Psoas muscle (tissue), 8 donors: Measurements from ENCODE around the gene SCN5A. TPM values are rescaled to one million over a fixed set of nuclear protein-coding genes. Genes with fewer than 3 reads are reported as not detected.

Experiments
- ATAC-seq, 4 donors: fragments of 200-7000 bp; cut with Tn5 transposase; one replicate each; pipeline ENCODE4 v1.9.1; 2020; ENCODE audit warnings: moderate library complexity in 3 of 4, mild to moderate bottlenecking in 2 of 4
- DNase-seq, 2 donors: peaks; one replicate each; pipeline ENCODE4 v3.0.0-alpha.2; 2020
- H3K27ac ChIP-seq: fragments of 200-600 bp; one replicate; pipeline ENCODE4 v1.8.0; 2022
- H3K27me3 ChIP-seq, 3 donors: fragments of 200-600 bp in 1 of 3; one replicate each; pipeline versions ENCODE4 v1.6.1 to v1.8.0; 2013 to 2022; ENCODE audit warnings: low read length in 2 of 3, mild to moderate bottlenecking in 2 of 3, moderate library complexity in 1 of 3; ENCODE audit not compliant: insufficient read depth in 3 of 3
- H3K36me3 ChIP-seq, 2 donors: fragments of 200-600 bp in 1 of 2; one replicate each; pipeline versions ENCODE4 v1.6.1 to v1.8.0; 2013 to 2022; ENCODE audit warnings: low read depth in 1 of 2, mild to moderate bottlenecking in 1 of 2, moderate library complexity in 1 of 2; ENCODE audit not compliant: insufficient read depth in 1 of 2
- H3K4me1 ChIP-seq: fragments of 200-600 bp; one replicate; pipeline ENCODE4 v1.8.0; 2022
- H3K4me3 ChIP-seq: fragments of 200-600 bp; one replicate; pipeline ENCODE4 v1.8.0; 2022; ENCODE audit warnings: mild to moderate bottlenecking
- H3K9me3 ChIP-seq: fragments of 200-600 bp; one replicate; pipeline ENCODE4 v1.8.0; 2022
- CTCF ChIP-seq: fragments of 200-600 bp; IDR thresholded peaks from one replicate; pipeline ENCODE4 v1.8.0; 2022; ENCODE audit warnings: antibody characterized with exemption
- WGBS, 3 donors: extraction: QIAGEN DNeasy Blood & Tissue Kit; methylation state at CpG; one replicate each; pipeline versions ENCODE4 v1.1.6 to v1.1.7; 2013; 5-methylcytosine and 5-hydroxymethylcytosine counted together
- intact Hi-C, 2 donors: fragments of 100-400 bp; cut with DNase I; formaldehyde crosslinking; loops; one replicate each; pipeline versions ENCODE4 v1.11.0 to v1.14.2; 2022
- polyA plus RNA-seq, 3 donors: library from polyadenylated mRNA; stranded (reverse); fragments of 200-250 nt; gene quantifications; one replicate each; pipeline ENCODE4 v1.2.3, GENCODE V29; 2013
- total RNA-seq, 4 donors: library from RNA; stranded (reverse); fragmentation: NEBNext Ultra II Directional in 2 of 4; extraction: Animal tissue kit (Norgen Biotek cat#: 25700) in 2 of 4; gene quantifications; one replicate each; pipeline versions ENCODE4 v1.2.1 to v1.2.4, GENCODE V29; 2021 to 2023
- donor health status: healthy with polysubstance abuse.
- donor health status: DM: no; HTN: no; CAD: no; lungs with moderate emphysema.
- donor health status: Bipolar disorder and iron deficiency.
- donor health status: healthy.
- donor health status: DM: yes; HTN: yes; CAD: no.
- donor health status: DM: no; HTN: no; CAD: no.
- donor health status: DM: no; HTN: no; CAD: no.
- donor health status: DM: yes; HTN: yes; CAD: no.

The SCN5A gene
- total and polyA plus RNA-seq, 7 donors: 0.17 to 34.2 (median 5.7) TPM

- no peak for TF ChIP-seq CTCF
- Histone ChIP-seq H3K27ac (no peak overlapping the region), H3K27me3 (no peaks in the 10 kb centered on the region), H3K36me3 (no peaks in the 10 kb centered on the region), H3K4me3 (no peak overlapping the region), H3K4me1 (no peaks in the 10 kb centered on the region), H3K9me3 (no peaks in the 10 kb centered on the region)
- intact Hi-C loops: no loop called here
- ATAC-seq (no peak), DNase-seq (peak in 1 of 2 donors; percentile 25)
- 74 to 88% (median 81%) methylated on average over 5 of the region's 5 CpGs for WGBS, 3 donors
Measured at GRCh38 chr3:38617586-38617985, 31.9 kb downstream of the SCN5A start.

GRCh38 chr3:38617137-38617536 lies 32.4 kb downstream of the SCN5A start:
- intact Hi-C loops: no loop called here
- no peak for TF ChIP-seq CTCF
- H3K4me3 ChIP-seq: no peak overlapping the region
- no peak overlapping the region for H3K27ac ChIP-seq
- WGBS, 3 donors: 77 to 85% (median 80%) methylated on average over 5 of the region's 5 CpGs
- H3K4me1 ChIP-seq: no peaks in the 10 kb centered on the region
- ATAC-seq (no peak), DNase-seq (no peak)
- no peaks in the 10 kb centered on the region for H3K36me3 ChIP-seq
- H3K27me3 ChIP-seq: no peaks in the 10 kb centered on the region
- H3K9me3 ChIP-seq: no peaks in the 10 kb centered on the region

GRCh38 chr3:38616658-38617057 lies 32.8 kb downstream of the SCN5A start:
- no peaks in the 10 kb centered on the region for H3K4me1 ChIP-seq
- WGBS, 3 donors: 40 to 59% (median 59%) methylated on average over 1 to 2 of the region's 2 CpGs
- ATAC-seq: no peak

GRCh38 chr3:38616111-38616510 lies 33.4 kb downstream of the SCN5A start:
- DNase-seq (peak in 1 of 2 donors; percentile 18), ATAC-seq (peak; percentile 50 to 85 (median 72))
- intact Hi-C loops: no loop called here
- no peak for TF ChIP-seq CTCF
- no peak overlapping the region for H3K27ac ChIP-seq
- H3K4me3 ChIP-seq: no peak overlapping the region
- no peaks in the 10 kb centered on the region for H3K9me3 ChIP-seq
- H3K36me3 ChIP-seq: no peaks in the 10 kb centered on the region
- 6 to 7% (median 7%) methylated on average over 1 of the region's 1 CpG for WGBS, 3 donors
- no peaks in the 10 kb centered on the region for H3K27me3 ChIP-seq
- H3K4me1 ChIP-seq: no peaks in the 10 kb centered on the region

More at GRCh38 chr3:38616658-38617057, 32.8 kb downstream of the SCN5A start:
- TF ChIP-seq CTCF: no peak
- H3K9me3 ChIP-seq: no peaks in the 10 kb centered on the region
- intact Hi-C loops: no loop called here
- no peak overlapping the region for H3K4me3 ChIP-seq
- H3K27me3 ChIP-seq: no peaks in the 10 kb centered on the region
- H3K27ac ChIP-seq: no peak overlapping the region
- no peaks in the 10 kb centered on the region for H3K36me3 ChIP-seq
- DNase-seq: peak in 1 of 2 donors; percentile 0

GRCh38 chr3:38614651-38615352 lies 34.7 kb downstream of the SCN5A start:
- WGBS, 3 donors: 88 to 95% (median 89%) methylated on average over 9 of the region's 9 CpGs
- Histone ChIP-seq H3K4me1 (no peaks in the 10 kb centered on the region), H3K4me3 (no peak overlapping the region), H3K36me3 (no peaks in the 10 kb centered on the region), H3K27ac (no peak overlapping the region), H3K9me3 (no peaks in the 10 kb centered on the region), H3K27me3 (no peaks in the 10 kb centered on the region)
- DNase-seq (peak in 1 of 2 donors; percentile 44), ATAC-seq (no peak)
- intact Hi-C loops: no loop called here
- TF ChIP-seq CTCF: no peak
